Right lobe of liver (tissue), 6 donors: ENCODE measurements around the gene ETHE1. TPM values are rescaled to one million over a fixed set of nuclear protein-coding genes. Genes with fewer than 3 reads are reported as not detected.

Source experiments
- ATAC-seq, 4 donors: fragments of 200-7000 bp; cut with Tn5 transposase; one replicate each; pipeline ENCODE4 v1.9.1; 2020; ENCODE audit warnings: mild to moderate bottlenecking in 4 of 4, moderate library complexity in 4 of 4
- DNase-seq, 3 donors: peaks; one replicate each; pipeline ENCODE4 v3.0.0-alpha.2; 2020
- H3K27ac ChIP-seq, 3 donors: fragments of 200-600 bp; one replicate each; pipeline ENCODE4 v1.8.0; 2022
- H3K27me3 ChIP-seq, 2 donors: fragments of 200-600 bp; one replicate each; pipeline ENCODE4 v1.8.0; 2022
- H3K36me3 ChIP-seq, 4 donors: fragments of 200-600 bp; sonication (generic) in 1 of 4; one replicate each; pipeline versions ENCODE4 v1.5.1 to v1.8.0; 2017 to 2022; ENCODE audit warnings: control low read depth in 1 of 4
- H3K4me1 ChIP-seq, 4 donors: fragments of 200-600 bp; sonication (generic) in 1 of 4; one replicate each; pipeline versions ENCODE4 v1.5.1 to v1.8.0; 2017 to 2022; ENCODE audit warnings: control low read depth in 1 of 4
- H3K4me3 ChIP-seq, 3 donors: fragments of 200-600 bp; one replicate each; pipeline ENCODE4 v1.8.0; 2022
- H3K9me3 ChIP-seq, 4 donors: fragments of 200-600 bp; sonication (generic) in 1 of 4; one replicate each; pipeline versions ENCODE4 v1.5.1 to v1.8.0; 2017 to 2022; ENCODE audit warnings: control low read depth in 1 of 4
- CTCF ChIP-seq, 4 donors: fragments of 200-600 bp in 3 of 4; fragments of 450-650 bp in 1 of 4; IDR thresholded peaks; one replicate each; pipeline versions ENCODE4 v1.5.1 to v1.8.0; 2016 to 2022; ENCODE audit warnings: antibody characterized with exemption in 4 of 4, mild to moderate bottlenecking in 2 of 4
- POLR2A ChIP-seq: fragments of 450-650 bp; IDR thresholded peaks from one replicate; pipeline ENCODE4 v1.6.1; 2017; ENCODE audit warnings: antibody characterized with exemption, mild to moderate bottlenecking
- WGBS: methylation state at CpG from one replicate; pipeline ENCODE4 v1.1.6; 2018; ENCODE audit warnings: low coverage, low lambda C conversion rate; ENCODE audit not compliant: insufficient coverage; ENCODE audit errors: missing lambda C conversion rate; 5-methylcytosine and 5-hydroxymethylcytosine counted together
- intact Hi-C, 2 donors: fragments of 100-400 bp; cut with DNase I; formaldehyde crosslinking; loops; one replicate each; pipeline versions ENCODE4 v1.11.2 to v1.14.1; 2022
- total RNA-seq, 6 experiments: library from RNA; depleted of rRNA in 2 of 6; stranded (reverse); fragments of >200 nt in 2 of 6; fragmentation: NEBNext Ultra II Directional in 3 of 6; extraction: Animal tissue kit (Norgen Biotek cat#: 25700) in 3 of 6; gene quantifications; one replicate each; pipeline versions ENCODE4 v1.1.0 to v1.2.4, GENCODE V29; 2016 to 2023
- donor health status: DM: no; HTN: yes; CAD: no.
- donor health status: DM: no; HTN: no; CAD: no.
- donor health status: DM: no; HTN: no; CAD: no.
- donor health status: DM: no; HTN: yes; CAD: no.
- donor health status: DM: no; HTN: yes; CAD: no.

ETHE1 gene
- total RNA-seq, 6 experiments from 2014 or later, result 26.4 to 60.8 (median 46.3) TPM

GRCh38 chr19:43574424-43575155 lies 47.6 kb upstream of the ETHE1 start:
- ATAC-seq, result no peak
- Histone ChIP-seq H3K27ac (peak overlapping the region; percentile 37 to 66 (median 60)), H3K4me3 (peak overlapping the region; percentile 66 to 77 (median 69)), H3K36me3 (no peaks in the 10 kb centered on the region), H3K27me3 (no peaks in the 10 kb centered on the region), H3K9me3 (no peaks in the 10 kb centered on the region), H3K4me1 (peaks cover 0 to 7% (median 2%) of the 10 kb centered on the region in 4 donors)
- DNase-seq, result peak in 1 of 3 donors; percentile 56
- TF ChIP-seq POLR2A (no peak), CTCF (IDR thresholded peaks at IDR 0.05) (no peak)
- intact Hi-C loops, result no loop called here
- WGBS, result 11% methylated on average over 10 of the region's 12 CpGs

- 84% methylated on average over 3 of the region's 3 CpGs for WGBS
- no peak overlapping the region for H3K4me3 ChIP-seq
- H3K4me1 ChIP-seq, result peaks cover 0 to 7% (median 2%) of the 10 kb centered on the region in 4 donors
- H3K27ac ChIP-seq, result no peak overlapping the region
- intact Hi-C loops, result no loop called here
- no peaks in the 10 kb centered on the region for H3K9me3 ChIP-seq
- DNase-seq (no peak), ATAC-seq (no peak)
- no peaks in the 10 kb centered on the region for H3K36me3 ChIP-seq
- no peaks in the 10 kb centered on the region for H3K27me3 ChIP-seq
- no peak for TF ChIP-seq POLR2A
- TF ChIP-seq CTCF (IDR thresholded peaks at IDR 0.05), result no peak
Observed at GRCh38 chr19:43572171-43572588, 45.2 kb upstream of the ETHE1 start.

- intact Hi-C loops, result no loop called here
- H3K4me1 ChIP-seq, result peaks cover 0 to 7% (median 2%) of the 10 kb centered on the region in 4 donors
- TF ChIP-seq POLR2A, result no peak
- TF ChIP-seq CTCF (IDR thresholded peaks at IDR 0.05), result no peak
- H3K4me3 ChIP-seq, result no peak overlapping the region
- no peaks in the 10 kb centered on the region for H3K27me3 ChIP-seq
- no peak overlapping the region for H3K27ac ChIP-seq
- ATAC-seq (no peak), DNase-seq (no peak)
- no peaks in the 10 kb centered on the region for H3K9me3 ChIP-seq
- no peaks in the 10 kb centered on the region for H3K36me3 ChIP-seq
- WGBS, result 50% methylated on average over 2 of the region's 5 CpGs
Observed at GRCh38 chr19:43570174-43570791, 43.3 kb upstream of the ETHE1 start.

GRCh38 chr19:43569657-43570056 lies 42.7 kb upstream of the ETHE1 start:
- Histone ChIP-seq H3K27me3 (no peaks in the 10 kb centered on the region), H3K36me3 (no peaks in the 10 kb centered on the region), H3K4me3 (no peak overlapping the region), H3K9me3 (no peaks in the 10 kb centered on the region), H3K27ac (no peak overlapping the region), H3K4me1 (peaks cover 0 to 3% (median under 1%) of the 10 kb centered on the region in 4 donors)
- whole genome bisulfite sequencing, result 88% methylated on average over 5 of the region's 5 CpGs
- ATAC-seq, result no peak
- intact Hi-C loops, result no loop called here
- TF ChIP-seq POLR2A (no peak), CTCF (IDR thresholded peaks at IDR 0.05) (no peak)
- DNase-seq, result no peak
